GM21619 (cell line): ENCODE data around the gene DYSF.

ENCODE experiments used
- ATAC-seq: cut with Tn5 transposase; IDR thresholded peaks from one replicate; pipeline ENCODE4 v1.9.1; 2021; ENCODE audit not compliant: unreplicated experiment

Gene DYSF

DNA sequence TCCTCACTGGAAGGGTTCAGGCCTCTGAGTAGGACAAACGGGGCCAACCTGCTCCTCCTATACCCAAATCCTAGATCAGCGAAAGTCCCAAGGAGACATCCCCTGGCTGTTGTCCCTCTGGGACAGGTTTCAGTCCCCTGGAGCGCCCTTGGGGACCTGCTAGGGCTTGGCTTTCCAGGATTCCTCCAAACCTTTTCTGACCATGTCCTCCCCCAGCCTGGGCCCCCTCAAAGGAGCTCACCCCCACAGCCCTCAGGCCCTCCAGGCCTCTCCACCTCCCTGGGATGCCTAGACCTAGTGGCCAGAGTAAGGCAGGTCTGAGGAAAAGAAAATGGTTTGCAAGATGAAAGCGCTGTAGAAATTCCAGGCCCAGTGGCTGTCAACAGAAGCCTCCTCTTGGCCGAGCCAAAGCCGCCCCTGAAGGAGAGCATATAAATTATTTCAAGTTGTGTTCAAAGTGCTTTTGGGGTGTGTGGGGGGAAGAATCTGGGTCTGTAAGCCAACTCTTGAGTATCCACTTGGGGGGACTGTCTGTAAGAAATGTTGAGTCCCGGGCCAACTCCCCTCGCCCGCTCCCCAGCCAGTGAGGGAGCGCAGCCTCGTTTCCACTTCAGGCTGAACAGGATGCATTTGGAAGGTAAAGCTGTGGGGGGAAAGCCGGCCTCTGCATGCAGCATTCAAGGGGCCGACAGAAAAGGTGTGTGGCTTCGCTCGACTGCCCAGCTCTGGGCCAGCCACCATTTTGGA, 158.6 kb downstream of the DYSF start:
- ATAC-seq = no peak

DNA sequence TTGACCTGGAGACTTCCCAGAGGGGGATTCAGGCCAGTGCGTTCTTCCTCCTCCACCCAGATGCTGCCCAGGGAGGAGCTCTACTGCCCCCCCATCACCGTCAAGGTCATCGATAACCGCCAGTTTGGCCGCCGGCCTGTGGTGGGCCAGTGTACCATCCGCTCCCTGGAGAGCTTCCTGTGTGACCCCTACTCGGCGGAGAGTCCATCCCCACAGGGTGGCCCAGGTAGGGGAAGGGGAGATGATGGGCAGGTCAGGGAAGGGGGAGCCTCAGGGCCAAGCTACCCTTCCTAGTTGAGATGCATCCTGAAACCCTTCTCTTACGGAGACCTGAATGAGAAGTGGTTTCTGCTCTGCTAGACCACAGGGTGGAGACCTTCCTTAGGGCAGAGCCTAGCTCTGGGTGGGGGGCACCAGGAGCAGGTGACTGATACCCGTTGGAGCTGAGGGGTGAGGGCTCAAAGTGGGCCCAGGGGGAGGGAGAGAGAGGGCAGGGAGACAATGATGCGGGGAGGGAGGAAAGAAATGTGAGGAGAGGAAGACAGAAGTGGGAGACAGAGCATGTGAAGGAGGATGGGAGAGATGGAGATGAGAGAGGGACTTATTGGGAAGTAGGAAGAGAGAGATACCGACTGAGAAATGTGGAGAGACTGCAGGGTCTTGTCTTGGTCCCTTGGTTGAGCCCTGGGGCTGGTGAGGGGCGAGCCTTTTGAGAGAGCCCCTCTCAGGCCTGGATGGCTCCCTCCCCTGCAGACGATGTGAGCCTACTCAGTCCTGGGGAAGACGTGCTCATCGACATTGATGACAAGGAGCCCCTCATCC, 159.4 kb downstream of the DYSF start:
- no peak for ATAC-seq

DNA sequence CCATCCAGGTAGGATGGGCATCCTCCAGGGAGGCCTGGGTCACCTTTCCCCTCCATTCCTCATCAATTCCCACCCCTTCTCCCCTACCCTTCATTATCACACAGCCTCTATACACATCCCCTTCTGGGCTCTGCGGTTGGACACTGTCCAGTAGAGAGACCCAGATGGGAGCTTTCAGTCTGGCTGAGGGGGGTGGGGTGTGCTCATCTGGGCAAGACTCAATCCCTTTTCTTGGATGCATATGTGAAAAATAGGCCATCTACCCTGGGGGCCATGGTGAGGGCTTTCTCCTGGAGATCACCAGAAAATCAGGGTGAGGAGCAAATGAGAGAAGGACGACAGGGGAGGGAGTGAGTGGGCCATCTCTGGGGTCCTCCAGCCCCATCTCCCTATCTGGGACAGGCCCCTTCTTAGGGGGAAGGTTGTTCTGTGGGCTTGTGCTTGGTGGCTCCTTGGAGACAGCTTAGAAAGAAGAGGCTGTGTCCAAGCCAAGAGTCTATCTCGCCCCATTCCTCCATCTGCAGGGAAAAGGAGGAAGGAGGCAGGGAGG, 160.1 kb downstream of the DYSF start:
- ATAC-seq = no peak

DNA sequence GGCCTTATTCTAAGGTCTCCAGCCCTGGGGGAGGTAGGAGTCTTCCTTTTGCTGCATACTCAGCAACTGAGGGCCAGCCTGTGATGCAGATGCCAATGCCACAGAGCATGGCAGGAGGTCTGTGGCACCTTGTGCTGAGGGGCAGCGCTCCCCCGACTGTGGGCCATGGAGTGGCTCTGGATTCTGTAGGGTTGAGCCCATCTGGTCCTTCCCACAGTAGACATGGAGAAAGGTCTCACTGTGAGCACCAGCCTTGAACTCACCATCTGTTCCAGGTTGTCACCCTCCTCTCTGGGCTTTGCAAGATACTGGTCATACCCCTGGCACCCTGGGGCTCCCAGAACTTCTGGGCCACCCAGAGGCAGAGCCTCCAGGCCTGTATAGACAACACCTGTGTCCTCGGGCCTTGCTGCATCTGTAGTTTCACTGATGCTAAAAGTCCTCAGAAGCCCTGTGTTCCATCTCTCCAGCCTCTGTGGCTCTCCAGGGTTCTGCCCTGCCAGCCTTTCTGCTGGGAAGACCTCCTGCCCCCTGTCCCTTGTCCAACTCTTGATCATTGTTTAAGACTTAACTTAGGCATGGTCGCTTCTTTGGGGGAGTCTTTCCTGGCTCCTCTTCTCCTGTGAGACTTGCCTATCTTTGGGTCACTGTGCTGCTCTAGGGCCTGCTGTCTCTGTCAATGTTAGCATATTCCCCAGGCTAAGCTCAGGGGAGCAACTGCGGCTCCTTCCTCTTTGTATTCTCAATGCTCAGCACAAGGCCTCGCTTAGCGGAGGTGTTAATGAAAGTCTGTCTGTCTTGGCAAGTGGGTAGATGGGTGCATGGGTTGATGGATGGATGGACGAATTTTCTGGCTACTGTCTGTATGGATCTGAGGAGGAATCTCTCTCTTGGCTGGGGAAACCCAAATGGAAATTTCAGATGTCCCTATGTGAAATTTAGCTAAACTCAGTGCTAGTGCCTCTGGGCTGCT, 160.9 kb downstream of the DYSF start:
- no peak for ATAC-seq

DNA sequence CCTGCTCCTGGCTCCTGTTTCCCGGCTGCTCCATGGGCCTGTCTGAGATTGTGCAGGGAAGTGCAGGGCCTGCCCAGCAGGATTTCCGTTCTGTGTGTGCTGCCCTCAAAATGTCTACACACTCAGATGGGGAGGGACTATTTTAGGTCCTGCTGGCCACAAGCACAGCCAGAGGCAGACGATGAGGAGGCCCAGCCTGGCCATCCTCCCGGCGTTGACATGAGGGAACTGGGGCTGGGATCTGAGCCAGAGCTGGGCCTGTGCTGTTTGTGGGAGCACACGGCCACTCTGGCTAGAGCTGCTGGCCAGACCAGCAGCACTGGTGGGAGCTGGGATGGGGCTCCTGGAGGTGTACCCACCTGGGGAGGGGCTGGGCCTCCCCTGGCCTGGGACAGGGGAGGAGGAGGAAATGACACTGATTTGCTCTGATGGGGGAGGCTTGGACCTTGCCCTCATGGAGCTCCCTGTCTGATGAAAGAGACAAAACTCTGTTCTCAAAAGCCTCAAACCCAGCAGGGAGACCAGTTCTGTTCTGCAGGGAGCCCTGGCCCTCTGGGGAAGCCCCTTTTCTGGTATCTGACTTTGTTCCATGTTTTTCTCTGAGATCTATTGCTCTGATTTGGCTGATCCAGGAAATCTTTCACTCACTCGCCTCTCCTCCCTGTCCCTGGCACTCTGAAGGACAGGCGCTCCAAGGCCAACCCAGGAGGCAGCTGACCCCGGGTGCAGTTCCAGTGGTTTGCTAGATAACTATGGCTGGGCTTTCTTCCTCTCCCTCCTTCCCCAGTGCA, 161.8 kb downstream of the DYSF start:
- no peak for ATAC-seq

DNA sequence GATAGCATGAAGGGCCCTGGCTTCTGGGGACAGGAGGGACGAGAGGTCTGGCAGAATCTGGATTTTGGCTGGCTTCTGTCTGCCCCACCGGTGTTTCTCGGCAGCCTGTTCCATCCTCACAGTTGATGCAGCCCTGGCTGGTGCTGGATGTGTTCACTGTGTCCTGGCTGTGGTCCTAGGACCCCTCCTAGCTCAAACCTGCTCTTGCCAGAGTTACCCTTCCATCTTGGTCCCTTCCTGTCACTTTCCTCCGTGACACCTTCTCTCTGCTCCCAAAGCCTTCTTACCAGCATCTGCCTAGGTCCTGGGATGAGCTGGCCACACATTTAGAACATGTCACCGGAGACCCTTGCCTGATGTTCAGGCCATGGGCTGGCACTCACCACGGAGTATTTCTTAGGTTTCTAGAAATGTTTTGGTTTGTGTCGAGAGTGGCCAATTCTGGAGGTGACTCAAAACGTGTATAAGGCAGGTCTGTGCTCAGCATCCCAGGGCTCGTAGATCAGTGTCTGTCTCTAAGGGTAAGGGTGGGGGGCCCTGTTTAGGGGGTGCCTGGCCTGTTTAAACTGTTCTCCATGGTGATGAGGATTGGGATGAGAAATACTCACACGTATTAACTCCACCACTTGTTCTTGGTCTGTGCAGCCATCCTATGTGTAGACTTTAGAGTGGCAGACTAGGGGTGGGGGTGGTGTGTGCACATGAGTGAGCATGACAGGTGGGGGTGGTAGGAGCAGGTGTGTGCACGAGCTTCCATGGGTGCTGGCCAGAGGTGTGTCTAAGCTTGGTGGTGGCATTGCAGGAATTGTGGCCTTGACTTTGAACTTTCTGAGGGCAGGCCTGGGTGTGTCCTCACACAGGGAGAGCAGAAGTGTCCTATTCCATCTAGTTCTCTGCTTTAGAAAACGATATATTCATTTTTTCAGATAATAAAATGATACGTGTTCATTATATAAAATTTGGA, 162.7 kb downstream of the DYSF start:
- no peak for ATAC-seq

DNA sequence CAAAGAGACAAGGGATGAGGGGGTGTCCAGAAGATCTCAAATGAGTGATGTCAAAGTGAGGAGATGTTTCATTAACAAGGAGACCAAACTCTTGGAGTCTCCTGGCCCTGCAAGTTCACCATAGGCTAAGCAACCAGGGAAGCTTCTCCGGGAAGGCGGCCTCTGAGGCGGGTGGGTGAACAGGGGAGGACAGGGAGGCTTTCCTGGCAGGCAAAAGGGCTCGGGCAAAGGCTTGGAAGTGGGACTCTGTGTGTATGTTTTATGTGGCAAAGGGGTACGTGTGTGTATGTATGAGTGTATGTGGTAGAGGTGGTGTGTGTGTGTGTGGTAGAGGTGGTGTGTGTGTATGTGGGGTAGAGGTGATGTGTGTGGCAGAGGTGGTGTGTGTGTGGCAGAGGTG, 163.9 kb downstream of the DYSF start:
- ATAC-seq = no peak

DNA sequence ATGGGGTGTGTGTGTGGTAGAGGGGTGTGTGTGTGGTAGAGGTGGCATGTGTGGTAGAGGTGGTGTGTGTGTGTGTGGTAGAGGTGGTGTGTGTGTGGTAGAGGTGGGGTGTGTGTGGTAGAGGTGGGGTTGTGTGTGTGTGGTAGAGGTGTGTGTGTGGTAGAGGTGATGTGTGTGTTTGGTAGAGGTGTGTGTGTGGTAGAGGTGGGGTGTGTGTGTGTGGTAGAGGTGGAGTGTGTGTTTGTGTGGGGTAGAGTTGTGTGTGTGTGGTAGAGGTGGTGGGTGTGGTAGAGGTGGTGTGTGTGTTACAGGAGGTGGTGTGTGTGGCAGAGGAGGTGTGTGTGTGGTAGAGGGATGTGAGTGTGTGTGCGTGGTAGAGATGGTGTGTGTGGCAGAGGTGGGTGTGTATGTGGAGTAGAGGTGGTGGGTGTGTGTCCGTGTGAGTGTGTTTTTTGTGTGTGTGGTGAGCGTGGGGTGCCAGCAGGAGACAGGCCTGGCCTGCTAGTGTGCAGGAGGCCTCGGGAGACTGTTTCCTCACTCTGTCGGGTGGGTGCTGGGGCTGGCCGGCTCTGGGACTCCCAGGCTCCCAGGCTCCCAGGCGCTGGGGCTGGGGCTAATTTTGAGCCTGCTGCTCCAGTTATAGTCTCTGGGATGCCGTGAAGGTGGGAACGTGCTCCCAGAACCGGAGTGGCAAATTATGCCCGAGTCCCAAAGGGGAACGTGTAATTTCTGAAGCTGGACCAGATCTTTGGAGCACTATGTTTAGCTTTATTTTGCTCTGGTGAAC, 165.2 kb downstream of the DYSF start:
- ATAC-seq = no peak

DNA sequence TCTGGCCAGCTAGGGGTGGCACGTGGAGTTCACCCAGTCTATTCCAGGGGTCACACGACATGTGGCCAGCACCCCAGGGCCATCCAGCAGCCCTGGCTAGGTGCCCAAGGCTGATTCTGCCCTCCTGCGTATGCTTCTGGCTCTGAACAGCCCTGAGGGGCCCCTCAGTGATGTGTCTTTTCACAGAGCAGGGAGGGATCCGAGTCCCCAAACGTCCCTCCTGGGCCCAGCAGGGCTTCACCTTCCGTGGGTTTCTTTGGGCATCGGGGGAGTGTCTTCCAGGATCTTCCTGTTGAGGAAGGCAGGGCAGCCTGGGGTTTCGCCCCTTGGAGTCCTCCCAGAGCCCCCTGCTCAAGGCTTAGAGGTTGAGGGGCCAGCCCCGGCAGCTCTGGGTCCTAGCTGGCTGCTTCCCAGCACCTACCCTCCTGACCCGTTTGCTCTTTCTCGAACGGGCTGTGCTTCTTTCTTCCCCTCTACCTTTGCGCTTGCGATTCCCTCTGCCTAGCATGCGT, 165.9 kb downstream of the DYSF start:
- no peak for ATAC-seq

DNA sequence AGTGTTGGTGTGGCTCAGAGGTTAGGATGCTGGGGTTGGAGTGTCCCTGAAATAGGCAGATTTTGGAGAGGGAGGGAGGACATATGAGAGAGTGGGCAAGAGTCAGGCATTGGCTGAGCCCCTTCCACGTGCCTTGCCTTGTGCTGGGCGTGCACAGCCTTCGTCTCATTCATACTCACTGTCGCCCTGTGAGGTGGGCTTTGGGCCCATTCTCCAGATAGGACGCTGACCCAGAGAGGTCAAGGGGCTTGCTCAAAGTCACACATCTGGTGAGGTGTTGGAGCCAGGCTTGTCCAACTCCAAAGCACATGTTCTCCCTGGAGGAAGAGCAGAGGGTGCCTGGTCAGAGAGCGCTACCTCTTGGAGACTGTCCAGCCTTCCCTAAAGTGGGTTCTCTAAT, 166.8 kb downstream of the DYSF start:
- no peak for ATAC-seq

DNA sequence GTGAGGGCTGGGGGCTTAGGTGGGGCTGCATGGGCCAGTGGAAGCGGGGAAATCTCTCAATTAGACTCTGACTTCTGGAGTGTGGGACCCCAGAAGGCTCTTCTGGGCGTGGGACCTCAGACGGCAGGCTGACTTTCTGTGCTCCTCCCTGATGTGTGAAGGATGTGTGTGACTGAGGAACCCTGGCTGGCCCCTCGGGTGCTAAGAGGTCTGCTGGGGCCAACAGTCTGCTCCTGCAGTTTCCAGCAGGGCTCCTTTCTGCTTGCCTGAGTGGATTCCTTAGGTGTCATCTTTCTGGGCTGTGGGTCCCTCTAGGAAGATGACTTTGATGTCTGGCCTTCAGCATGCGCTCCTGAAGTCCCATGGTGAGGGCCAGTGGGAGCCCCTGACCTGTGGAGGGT, 167.5 kb downstream of the DYSF start:
- no peak for ATAC-seq

DNA sequence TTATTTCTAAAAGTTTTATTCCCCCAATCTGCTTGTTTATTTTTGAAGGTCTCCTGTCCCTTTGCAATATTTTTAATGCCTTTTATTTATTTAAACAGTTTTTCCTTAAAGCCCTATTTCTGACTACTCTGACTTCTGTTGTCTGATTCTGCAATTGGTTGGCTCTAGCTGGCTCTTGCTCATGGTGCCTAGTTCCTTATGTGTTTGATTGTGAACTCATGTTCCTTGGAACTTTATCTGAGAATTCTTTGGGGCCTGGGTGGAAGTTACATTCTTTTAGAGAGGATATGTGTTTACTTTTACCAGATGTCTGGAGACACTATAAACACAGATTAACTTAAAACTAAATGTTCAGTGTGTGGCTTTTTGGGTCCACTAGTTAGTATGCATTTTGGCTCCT, 175.9 kb downstream of the DYSF start:
- no peak for ATAC-seq

DNA sequence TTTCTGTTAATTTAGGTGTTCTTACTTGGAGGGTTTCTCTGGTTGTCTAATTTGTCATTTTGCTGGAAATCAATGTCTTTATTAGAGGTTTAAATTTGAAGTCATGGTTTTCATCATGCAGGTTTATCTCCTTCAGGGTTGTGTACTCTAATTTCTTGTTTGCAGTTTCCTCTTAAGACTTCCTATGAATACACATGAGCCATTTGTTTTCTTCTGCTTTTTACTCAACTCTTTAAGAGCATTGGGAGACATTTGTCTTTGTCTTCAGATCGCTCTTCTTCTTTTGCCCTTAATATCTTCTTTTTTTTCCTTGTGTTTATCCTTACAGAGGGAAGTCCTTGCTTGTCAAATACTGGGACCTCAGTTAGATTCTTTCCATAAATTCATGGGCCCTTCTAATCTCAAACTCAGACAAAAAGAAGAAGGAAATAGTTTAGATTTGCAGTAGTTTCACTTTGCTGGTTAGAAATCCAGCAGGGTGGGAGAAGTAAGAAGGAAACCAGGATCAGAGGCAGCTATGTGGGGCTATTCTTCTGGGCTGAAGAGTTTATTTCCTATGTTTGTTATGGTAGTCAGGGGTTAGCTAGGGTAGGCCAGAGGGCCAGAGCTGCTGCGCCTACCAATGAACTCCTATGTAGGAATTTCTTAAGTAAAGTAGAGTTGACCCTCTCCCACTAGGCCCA, 176.6 kb downstream of the DYSF start:
- no peak for ATAC-seq

DNA sequence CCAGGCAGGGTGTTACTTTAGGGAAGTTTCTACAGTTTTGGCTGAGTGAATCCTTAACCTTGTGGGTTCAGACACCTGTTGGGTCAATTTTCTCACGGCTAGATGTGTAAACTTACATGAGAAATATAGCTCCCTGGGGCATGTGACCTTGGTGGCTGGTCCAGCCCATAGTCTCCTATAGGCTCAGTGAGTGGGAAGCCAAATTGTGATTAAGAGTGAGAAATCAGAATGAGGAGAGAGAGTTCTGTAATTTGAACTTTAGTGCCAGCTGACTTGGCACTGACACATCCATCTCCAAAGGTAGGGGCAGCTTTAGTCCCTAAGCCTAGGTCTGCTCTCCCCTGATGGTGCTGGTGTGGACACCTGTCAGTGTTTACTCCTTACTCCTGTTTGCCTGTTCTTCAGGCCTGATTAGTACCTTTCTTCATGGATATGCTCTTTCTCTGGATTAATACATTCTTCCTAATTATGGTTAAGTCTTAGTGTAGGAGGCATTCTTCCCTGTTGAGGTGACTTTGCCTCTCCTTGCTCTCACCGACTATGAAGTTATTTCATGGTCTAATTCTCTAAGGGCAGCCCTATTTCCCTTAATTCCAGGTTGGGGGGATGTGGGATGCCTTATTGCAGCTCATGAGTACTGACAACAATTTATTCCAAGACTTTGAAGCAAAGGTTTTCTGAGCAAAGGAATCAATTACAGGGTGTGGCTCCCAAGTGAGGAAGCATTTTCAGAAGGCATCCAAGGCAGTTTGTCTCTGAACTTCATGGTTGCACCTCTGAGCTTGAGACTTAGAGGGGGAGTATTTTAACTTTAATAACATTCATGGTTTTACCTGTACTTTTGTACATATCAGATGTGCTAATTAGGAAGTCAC, 177.3 kb downstream of the DYSF start:
- no peak for ATAC-seq

DNA sequence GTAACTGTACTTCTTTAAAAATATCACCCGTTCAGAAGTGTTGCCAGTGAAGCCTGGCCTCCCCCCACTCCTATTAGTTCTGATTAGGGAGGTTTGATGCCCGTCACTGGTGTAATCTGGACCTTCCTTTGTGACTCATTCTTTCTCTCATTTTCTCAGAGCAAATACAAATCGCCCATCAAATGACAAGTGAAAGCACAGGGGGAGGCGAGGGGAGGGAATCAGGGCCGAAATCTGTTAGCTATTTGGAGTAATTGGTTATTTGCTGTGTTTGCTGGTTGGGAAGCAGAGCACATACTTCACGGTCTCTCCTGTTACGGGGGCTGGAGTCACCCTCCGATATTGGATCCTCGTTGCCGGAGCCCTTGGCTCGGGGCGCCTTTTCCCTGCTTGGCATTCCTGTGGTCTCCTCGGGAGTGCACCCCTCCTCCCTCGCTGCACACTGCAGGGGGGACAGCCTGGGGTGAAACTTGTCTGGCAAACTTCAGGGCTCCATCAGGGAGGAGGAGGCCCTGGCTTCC, 178.1 kb downstream of the DYSF start:
- ATAC-seq = no peak

DNA sequence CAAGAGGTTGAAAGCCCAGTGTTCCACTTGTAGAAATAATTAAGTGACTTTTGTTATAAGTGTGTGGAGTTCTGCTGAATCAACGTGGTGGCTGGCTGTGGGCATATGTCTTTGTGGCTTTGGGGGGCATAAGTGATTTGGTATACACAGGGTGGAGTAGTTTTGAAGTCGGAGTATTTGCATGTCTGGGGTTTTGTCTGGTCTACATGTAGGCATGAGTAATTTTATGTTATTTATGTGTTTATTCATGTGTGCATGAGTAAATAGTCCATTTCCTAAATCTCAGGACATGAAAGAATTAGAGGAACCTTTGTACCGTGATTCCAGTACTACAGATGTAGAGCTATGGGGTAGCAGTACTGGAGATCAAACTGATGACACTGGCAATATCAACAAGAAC, 179.7 kb downstream of the DYSF start:
- ATAC-seq = no peak
